NCI-H510A treated with DMSO at 0.1 percent for 48 hours (cell line): ENCODE data around the gene TWIST2.

Experiments
- DNase-seq: peaks from one replicate; lab custom pipeline; 2025; lab: John Stamatoyannopoulos, UW

Gene TWIST2

GRCh38 chr2:238847841-238848690, at the start of gene TWIST2:
TSS of gene TWIST2 (plus strand) at chr2:238848085. CDS start at chr2:238848216, 131 bp downstream.
- DNase-seq, result no peak

- DNase-seq, result no peak
Measured at GRCh38 chr2:238801791-238802190, 46.1 kb upstream of the TWIST2 start.

GRCh38 chr2:238802957-238803356, 44.9 kb upstream of the TWIST2 start:
- no peak for DNase-seq

- no peak for DNase-seq
Measured at GRCh38 chr2:238803996-238804870, 43.7 kb upstream of the TWIST2 start.

GRCh38 chr2:238808761-238809160, 39.1 kb upstream of the TWIST2 start:
- no peak for DNase-seq

- DNase-seq, result no peak
Measured at GRCh38 chr2:238810321-238810720, 37.6 kb upstream of the TWIST2 start.

- no peak for DNase-seq
Measured at GRCh38 chr2:238811293-238811692, 36.6 kb upstream of the TWIST2 start.

- DNase-seq, result no peak
Measured at GRCh38 chr2:238811759-238812158, 36.1 kb upstream of the TWIST2 start.

- DNase-seq, result no peak
Measured at GRCh38 chr2:238813109-238813508, 34.8 kb upstream of the TWIST2 start.

GRCh38 chr2:238814815-238815214, 33.1 kb upstream of the TWIST2 start:
- DNase-seq, result no peak

- DNase-seq, result no peak
Measured at GRCh38 chr2:238816291-238816690, 31.6 kb upstream of the TWIST2 start.

- DNase-seq, result no peak
Measured at GRCh38 chr2:238817382-238817781, 30.5 kb upstream of the TWIST2 start.

GRCh38 chr2:238817891-238818290, 30.0 kb upstream of the TWIST2 start:
- DNase-seq, result no peak

GRCh38 chr2:238818561-238818960, 29.3 kb upstream of the TWIST2 start:
- DNase-seq, result no peak

- no peak for DNase-seq
Measured at GRCh38 chr2:238820197-238820596, 27.7 kb upstream of the TWIST2 start.

- DNase-seq, result no peak
Measured at GRCh38 chr2:238820916-238821315, 27.0 kb upstream of the TWIST2 start.

GRCh38 chr2:238821391-238821790, 26.5 kb upstream of the TWIST2 start:
- no peak for DNase-seq

GRCh38 chr2:238821944-238822670, 25.8 kb upstream of the TWIST2 start:
- no peak for DNase-seq

GRCh38 chr2:238822955-238823354, 24.9 kb upstream of the TWIST2 start:
- no peak for DNase-seq

GRCh38 chr2:238831177-238831576, 16.7 kb upstream of the TWIST2 start:
- no peak for DNase-seq

- no peak for DNase-seq
Measured at GRCh38 chr2:238834982-238835381, 12.9 kb upstream of the TWIST2 start.

- DNase-seq, result no peak
Measured at GRCh38 chr2:238835726-238836301, 12.1 kb upstream of the TWIST2 start.
